Activated CD4-positive, alpha-beta T cell treated with anti-CD3 and anti-CD28 coated beads for 24 hours (primary cell): Measurements from ENCODE around the gene TSPEAR.

Experiments
- DNase-seq, 2 donors: peaks; one replicate each; pipeline ENCODE4 v3.0.0-alpha.2; 2020; ENCODE audit warnings: low read depth in 2 of 2

TSPEAR gene

DNA sequence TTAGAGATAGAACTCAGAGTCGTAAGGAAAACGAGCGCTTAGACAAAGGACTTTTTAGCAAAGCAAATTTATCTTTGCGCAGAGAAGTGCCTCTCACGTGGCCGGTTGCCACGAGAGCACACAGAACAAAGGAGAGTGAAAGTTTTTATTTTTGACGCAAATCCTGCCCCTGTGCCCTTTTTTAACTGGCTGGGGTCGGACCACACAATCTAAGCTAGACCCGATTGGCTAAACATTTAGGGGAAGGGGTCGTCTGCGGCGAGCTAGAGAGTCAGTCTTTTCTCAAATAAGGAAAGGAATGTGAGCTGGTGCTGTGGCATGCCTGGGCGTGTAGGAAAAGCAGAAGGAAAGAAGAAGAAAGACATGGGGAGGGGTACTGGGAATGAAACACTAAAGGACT is 162.4 kb downstream of the TSPEAR start:
- no peak for DNase-seq

DNA sequence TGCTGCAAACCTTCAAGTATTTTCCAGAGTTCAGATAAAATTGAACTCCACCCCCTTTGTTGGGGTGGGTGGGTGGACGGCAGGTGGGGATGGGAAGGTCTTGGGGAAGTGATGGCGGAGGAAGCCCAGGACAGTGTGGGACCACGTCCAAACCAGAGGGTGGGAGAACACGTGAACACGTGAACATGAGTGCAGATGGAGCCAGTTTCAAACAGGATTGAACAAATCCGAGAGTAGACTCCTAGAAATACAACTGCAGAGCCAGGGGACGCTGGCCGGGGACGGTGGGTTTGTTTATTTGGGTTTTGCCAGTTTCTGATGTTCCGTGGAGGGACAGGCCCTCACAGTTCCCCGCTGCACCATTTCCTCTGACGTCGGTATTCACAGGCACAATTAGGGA is 163.0 kb downstream of the TSPEAR start:
- no peak for DNase-seq

DNA sequence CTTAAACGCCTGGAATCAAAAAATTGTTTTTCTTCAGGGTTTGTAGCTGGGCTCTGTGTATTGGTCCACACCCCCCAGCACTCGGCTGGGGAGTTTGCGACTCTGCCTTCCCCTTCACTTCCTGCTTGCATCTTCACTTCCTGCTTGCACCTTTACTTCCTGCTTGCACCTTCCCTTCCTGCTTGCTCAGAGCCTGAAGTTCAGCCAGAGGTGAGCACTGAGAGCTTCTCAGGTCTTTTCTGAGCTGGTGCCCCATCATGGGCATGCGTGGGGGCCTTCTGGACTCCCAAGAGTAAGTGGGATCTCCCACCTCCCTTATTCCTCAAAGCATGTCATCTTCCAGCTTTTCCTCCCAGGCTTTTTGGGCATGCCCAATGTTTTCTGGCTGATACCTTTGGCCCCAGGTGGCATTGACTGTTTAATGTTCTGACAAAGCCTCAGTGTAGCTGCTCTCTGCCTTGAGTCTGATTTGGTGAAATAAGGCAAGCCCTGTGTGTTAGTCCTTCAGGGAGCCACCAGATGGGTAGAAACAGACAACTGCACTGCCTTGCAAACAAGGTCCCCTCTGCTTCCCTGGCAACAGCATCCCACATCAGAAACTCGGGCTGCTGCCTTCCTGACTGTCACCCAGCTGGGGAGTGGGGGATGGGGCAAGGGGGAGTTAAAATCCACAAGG is 163.6 kb downstream of the TSPEAR start:
- no peak for DNase-seq

DNA sequence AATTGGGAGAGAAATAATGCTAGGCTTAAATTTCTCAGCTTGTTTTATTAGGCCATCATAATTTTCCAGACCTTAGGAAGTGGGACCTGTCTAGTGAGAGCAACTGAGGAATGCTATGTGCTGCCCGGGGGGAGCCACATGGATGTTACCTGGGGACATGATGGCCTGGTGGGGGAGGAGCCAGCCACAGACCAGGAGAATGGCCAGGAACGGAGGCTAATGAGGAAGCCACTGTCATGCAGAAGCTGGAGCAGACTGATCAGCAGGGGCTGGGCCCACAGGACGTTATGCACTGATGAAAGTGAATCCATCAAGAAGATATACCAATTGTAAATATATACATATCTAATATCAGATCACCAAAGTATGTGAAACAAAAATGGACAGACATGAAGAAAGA is 166.8 kb downstream of the TSPEAR start:
- no peak for DNase-seq

DNA sequence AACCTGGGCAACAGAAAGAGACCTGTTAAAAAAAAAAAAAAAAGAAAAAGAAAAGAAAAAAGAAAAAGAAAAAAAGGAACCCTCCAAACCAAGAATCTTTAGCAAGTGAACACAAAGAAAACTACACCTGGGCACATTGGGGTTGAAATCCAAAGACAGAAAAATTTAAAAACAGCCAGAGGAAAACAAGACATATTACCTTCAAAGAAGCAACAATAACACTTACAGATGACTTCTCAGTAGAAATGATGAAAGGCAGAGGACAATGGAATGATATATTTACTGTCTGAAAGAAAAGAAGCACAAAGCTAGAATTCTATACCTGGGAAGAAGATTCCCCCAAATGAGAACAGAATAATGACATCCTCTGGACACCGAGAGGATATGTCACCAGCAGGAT is 168.7 kb downstream of the TSPEAR start:
- no peak for DNase-seq

DNA sequence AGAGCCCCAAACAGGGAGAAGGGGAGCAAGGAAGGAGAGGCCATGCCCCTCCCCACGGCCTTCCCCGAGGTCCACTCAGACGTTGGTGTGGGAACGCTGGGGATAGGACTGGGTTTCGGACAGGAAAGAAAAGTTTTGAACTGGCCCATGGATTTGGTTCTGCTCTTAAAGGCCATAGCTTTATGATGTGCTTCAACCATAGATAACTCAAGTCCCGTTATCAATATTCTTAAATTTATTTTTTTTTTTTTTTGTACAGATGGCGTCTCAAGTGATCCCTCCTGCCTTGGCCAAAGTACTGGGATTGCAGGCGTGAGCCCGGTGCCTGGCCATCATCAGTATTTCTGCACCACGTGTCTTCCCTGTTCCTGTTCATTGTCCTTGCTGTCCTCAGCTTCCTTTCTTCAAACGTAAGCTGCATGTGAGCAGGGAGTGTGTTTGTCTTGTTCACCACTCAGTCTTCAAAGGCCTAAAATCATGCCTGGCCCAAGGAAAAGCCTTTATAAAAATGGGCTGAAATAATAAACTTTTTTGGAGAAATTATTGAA is 170.6 kb downstream of the TSPEAR start:
- DNase-seq: no peak

DNA sequence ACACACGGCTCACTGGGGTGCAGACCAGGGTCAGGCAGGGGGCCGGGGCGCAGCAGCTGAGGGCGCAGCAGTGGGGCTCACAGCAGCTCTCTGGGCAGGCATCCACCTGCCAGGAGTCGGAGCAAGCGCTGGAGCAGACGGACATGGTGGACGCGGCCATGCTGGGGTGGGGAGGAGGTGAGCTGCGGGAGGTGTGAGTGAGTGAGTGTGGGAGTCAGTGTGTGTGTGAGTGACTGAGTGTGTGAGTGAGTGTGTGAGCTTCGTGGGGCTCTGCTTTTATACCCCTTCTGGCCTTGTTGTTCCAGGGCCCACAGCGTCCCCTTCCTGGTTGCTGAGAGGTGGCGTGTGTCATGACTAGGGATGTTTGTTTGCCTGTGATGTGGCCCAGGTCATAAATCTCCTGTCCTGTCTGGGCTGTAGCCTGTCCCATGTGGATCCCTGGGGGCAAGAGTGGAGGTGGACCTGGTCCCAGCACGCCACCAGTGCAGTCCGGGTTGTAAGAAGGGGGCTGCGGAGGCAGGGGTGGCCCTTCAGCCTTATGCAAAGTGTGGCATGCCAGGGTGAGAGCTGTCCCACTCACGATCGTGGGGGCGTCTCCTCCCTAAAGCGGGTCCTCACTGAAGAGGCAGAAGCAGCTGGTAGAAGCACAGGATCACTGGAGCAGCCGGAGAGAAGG is 171.2 kb downstream of the TSPEAR start, which contains the start of gene KRTAP10-1:
KRTAP10-1 (minus strand) TSS at position 205 of the 676 bp plus-strand sequence; CDS start at position 160, 45 bp downstream.
- DNase-seq: no peak

DNA sequence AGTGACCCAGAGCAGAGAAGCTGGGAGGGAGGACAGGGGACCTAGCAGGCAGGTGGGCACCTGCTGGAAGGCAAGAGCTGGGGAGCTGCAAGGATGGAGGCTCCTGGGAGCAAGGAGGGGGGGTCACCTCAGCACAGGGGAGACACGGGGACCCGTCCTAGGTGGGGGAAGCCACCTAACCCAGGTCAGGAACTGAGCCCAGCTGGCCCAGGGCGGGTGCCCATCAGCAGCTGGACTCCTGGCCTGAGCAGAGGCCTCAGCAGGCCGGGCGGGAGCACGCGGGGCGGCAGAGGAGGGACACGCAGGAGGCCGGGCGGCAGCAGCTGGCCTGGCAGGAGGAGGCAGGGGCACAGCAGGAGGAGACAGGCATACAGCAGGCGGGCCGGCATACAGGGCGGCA is 172.3 kb downstream of the TSPEAR start:
- no peak for DNase-seq

DNA sequence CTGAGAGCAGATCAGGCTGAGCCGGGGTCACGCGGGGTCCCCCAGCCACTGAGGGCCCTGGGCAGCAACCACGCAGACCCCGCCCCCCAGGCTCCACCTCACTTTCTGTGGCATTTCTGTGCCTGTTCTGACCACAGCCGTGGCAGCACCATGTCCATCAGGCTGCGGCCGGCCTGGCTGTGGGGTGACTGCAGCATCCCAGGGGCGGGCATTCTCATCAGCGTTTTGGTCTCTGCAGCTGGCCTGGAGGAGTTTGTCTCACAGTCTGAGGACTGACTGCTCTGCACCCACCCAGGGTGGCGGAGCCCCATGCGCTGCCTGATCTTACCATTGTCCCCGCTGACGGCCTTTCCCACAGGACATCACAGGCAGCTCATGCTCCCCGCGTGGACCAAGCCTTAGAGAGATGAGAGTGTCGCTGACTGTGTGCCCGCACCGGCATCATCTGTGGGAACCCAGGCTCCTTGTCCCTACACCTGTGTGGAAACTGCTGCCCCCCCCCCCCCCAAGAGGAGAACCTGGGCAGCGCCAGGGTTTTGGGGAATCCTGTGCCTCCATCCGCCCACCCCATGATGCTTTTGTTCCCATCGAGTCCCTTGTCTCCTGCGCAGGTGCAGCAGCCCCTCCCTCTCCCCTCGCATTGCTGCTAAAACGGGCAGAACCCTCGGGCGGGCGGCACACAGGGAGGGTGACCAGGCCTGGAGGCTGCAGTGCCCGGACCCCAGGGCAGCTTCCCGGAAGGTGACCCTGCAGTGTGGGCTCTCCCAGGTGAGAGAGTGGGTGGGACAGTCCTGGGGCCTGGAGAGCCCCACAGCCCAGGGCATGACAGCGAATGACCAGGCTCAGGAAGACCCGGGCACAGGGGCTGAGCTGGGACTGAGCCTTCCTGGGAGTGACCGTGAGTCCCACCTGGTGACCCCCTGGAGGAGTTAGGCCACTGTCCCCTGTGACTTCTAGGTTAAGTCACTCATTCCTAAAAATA is 173.2 kb downstream of the TSPEAR start:
- no peak for DNase-seq

DNA sequence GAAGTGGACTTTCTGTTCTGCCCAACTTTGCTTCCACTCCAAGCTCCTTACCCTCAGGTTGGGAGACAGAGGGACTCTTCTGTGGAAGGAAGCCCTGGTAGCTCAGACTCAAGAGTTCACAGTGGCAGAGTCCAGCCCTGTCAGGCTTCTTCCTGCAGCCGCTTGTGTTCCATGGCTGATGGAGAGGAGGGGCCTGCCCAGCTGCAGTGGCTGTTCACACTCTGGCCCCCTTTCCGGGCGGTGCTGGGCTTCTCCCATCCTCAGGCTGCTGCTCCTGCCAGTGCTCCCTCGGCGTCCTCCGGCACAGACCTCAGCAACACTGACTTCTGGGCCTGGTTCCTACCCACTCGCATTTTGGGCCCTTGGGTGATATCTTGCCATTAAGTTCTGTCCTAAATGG is 175.4 kb downstream of the TSPEAR start:
- DNase-seq: no peak

DNA sequence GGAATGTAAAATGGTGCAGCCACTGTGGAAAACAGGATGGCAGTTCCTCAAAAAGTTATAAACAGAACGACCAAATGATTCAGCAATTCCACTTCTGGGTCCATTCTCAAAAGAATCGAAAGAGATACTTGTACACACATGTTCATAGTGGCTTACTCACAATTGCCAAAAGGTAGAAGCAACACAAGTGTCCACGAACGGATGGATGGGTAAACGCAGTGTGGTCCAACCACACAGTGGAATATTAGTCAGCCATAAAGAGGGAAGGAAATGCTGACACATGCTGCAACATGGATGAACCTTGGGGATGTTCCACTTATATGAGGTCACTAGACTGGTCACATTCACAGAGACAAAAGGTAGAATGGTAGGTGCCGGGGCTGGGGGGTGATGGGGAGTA is 176.7 kb downstream of the TSPEAR start:
- no peak for DNase-seq

DNA sequence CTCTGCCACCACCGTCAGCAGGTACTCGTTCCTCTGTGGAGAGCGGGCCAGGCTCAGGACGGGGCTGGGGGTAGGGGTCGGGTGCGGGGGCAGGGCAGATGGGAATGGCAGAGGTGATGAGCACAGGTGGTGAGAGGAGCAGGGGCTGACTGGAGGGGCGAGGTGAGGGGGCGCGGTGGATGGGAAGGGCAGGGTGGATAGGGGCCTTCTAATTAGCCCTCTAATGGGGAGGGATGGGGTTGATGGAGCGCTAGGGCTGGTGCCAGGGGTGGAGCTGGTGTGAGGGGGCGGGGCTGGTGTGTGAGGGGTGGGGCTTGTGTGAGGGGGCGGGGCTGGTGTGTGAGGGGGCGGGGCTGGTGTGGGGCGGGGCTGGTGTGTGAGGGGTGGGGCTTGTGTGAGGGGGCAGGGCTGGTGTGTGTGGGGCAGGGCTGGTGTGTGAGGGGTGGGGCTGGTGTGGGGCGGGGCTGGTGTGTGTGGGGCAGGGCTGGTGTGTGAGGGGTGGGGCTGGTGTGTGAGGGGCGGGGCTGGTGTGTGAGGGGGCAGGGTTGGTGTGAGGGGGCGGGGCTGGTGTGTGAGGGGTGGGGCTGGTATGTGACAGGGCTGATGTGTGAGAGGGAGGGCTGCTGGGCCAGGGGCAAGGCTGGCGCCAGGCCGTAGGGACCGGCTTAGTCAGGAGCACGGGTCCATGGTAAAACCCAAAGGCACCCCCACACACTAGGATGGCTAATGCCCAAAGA is 177.3 kb downstream of the TSPEAR start:
- no peak for DNase-seq

DNA sequence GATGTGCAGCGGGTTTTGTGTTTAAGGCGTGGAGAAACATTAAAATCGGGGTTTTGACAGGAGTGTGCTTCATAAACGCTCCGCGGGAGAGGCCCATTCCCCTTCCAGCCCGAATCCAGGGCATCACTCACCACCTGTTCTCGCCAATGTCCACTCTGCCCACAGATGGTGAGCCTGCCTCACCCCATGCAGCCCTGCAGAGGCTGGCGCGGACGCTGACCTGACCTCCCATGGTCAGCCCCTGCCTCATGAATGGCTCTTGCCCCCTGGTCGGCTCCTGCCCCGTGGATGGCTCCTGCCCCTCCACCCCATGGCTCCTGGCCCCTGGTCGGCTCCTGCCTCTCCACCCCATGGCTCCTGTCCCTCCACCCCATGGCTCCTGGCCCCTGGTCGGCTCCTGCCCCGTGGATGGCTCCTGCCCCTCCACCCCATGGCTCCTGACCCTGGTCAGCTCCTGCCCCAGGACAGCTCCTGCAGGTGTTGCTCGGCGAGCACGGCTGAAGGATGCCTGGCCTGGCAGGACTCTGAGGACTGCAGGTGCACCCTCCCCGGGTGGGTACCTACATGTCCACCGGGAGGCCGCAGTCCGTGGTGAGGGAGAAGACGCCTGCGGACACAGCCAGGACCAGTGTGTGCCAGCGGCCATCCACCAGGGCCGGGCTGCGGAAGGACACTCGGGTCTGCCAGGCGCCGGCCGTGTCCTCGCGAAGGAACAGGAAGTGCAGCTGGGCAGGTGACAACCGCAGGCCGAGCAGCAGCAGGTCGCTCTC is 178.1 kb downstream of the TSPEAR start:
- DNase-seq: no peak

DNA sequence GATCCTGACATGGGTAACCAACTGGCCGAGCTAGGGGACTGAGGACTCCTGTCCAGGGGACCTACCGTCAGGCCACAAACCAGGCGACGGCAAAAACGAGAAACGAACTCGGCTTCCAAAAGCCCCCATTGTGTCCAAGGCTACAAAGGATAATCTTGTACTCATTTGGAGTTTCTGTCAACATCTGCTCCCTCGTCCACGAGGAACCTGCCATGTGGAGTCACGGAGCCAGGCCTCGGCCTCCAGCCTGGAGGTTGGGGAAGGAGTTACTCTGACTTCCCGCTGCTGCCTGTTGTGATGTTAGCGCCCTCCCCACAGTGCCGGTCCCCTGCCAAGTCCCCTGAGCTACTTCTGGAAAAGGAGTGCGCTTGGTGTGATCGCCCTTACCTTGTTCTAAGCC is 178.7 kb downstream of the TSPEAR start:
- no peak for DNase-seq

DNA sequence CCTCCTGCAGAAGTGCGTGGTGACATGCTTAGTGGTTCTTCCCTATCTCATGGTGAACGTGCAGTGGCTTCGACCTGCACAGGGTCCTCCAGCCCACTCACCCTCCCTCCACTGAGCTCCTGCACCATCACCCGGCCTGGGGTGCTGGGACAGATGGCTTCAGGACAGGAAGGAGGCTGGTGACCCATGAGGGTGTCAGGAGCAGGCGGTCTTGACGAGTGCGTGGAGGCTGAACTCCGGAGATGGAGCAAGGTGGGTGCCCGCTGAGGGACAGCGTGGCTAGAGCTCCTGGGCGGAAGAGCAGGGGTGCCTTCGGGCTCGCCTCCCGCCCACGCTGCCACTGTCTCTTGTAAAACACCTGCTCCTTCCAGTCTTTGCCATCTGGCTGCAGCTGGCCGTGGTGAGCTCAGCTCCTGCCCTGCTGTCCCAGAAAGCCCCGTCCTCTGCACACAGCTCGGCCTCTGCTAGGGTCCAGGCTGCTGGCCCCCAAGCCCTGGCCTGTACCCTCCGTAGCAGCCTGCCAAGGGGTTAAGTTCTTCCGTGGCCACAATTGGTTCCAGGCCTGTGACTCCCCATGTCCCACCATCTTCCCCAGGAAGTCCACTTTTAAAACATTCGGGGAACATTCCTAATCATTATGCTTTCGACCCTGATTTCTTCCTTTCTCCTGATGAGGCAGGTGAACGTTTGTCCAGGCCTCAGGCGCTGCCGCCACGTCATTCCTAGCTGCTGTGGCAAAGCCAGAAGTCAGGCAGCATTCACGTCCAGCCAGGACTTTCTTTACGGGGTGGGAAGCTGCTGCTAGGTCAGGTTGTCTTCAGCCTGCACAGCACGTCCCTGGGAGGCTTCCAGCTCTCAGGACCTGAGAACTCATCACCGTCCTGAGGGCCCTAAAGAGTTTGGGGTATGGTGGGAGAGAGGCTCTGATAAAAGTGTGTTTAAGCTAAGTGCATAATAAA is 179.5 kb downstream of the TSPEAR start:
- no peak for DNase-seq

DNA sequence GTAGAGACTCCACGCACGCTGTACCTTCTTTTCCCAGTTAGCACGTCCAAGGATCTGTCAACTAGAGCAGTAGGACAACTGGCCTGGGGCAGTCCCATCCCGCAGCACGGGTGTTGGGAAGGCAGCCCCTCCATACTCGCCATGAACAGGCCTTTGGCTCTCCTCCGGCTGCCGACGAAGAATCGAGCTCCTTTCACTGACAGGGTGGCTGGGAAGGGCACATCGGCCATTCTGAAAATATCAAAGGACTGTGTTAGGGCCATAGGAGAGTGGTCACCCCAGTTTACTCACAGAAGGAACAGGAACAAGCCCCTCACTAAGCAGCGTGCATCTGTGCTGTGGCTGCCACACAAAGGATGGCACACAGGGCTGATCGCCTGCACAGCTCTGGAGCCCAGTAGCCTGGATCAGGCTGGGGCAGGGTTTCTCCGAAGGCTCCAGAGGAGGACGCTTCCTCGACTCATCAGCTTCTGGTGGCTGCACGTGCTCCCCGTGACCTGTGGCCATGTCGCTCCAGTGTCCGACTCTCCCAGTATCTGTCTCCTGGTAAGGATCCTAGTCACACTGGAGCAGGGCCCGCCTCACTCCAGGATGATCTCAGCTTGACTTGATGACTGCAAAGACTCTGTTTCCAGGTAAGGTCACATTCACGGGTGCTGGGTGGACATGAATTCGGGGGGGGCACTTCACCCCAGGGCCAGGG is 180.3 kb downstream of the TSPEAR start:
- no peak for DNase-seq

DNA sequence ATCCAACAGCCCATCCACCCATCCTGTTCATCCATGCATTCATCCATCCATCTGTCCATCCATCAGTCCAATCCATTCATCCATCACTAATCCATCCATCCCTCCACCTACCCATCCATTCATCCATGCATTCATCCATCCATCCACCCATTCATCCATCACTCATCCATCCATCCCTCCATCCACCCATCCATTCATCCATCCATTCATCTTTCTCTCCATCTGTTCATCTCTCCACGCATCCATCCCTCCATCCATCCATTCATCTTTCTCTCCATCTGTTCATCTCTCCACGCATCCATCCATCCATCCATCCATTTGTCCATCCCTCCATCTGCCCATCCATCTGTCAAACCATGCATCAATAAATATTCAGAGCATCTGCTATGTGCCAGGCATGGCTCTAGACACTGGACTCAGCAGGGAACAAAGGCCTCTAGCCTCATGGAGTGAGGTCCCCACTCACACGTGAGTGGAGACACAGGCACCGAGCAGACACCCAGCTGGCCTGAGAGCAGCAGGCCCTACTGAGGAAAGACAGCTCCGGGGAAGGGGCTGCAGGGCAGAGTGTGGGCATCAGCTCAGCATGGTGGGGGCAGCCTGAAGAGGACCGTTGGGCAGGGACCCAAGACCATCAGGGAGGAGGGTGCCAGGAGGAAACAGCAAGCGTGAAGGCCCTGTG is 181.0 kb downstream of the TSPEAR start:
- DNase-seq: no peak

DNA sequence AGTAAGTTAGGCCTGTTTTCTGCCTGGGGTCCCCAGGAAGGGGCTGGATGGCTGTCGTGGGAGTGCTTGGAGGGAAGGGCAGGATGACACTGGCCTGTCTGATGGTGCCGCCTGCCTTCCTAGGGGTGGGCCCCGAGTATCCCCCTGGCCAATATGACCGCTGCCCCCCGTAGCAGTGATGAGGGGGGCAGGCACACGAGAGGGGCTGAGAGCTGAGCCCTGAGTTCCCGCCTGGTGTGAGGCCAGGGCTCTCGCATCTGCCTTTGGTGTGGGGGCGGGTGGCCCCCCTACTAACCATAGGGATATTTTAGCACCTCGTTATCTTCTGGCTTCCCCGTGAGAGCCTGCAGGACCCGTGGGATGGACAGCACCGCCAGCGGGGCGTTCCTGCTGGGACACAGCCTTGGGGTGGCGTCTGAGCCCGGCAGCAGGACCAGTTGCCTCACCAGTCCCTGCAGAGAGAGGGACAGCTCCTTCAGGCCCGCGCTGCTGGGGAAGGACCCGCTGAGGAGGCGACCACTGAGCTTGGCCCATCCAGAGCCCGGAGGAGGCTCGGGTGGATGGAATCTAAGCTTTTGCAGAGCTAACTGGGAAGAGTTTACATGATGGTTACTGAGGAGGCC is 181.8 kb downstream of the TSPEAR start:
- DNase-seq: no peak
